Effector CD4-positive, alpha-beta T cell (primary cell): ENCODE data around the gene PLA2G1B.
"Not testable (repeated sequence)": the region's sequence is repeated elsewhere in the genome, so short reads cannot be mapped to it uniquely, and the experiment has no call there.

Experiments
- DNase-seq: peaks from one replicate; pipeline ENCODE4 v3.0.0-alpha.2; 2020

Gene PLA2G1B

DNA sequence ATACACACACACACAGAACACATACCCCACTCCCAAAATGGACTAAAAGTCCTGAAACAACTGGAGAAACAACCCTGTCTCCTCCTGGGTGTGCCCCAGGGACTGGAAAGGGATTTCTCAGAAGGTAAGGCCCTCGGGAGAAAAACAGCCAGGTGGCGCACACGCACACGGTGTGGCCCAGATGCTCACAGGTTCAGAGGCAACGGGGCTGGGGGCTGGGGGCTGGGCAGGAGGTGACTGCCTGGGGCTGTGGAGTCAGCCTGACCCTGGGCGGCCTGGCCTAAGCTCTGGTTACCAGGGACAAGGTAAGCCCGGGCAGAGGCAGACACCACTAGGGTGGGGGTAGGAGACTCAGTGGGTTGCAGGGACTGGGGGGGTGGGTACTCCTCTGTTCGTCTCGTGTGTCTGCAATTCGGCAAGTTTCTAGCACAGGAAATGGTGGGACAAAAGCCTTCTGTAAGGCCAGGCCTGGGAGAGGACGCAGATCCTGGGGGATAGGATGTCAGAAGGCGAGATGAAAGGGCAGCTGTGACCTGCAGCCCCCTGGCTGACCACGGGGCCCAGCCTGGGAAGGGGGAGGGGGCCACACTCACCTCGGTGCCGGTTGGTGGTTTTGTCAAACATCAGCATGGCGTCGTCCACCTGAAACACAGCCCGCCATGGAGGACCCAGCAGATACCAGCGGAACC, 31.0 kb upstream of the PLA2G1B start:
- DNase-seq: no peak

DNA sequence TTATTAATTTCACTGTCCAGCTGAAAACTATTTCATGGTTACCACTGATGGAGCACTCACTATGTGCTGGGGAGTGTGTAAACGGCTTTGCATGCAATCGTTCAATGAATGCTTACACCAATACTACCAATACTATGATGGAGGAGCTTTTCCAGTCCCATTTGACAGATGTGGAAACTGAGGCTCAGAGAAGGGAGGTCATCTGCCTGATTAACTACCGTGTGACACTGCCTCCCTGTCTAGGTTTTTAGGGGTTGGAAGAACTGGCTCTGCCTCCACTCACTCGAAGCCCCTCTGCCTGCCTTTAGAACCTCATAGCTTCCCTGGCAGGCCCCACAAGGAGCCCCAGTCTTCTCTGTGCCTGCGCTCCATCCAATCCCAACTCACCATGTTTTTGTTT, 29.5 kb upstream of the PLA2G1B start:
- DNase-seq: no peak

DNA sequence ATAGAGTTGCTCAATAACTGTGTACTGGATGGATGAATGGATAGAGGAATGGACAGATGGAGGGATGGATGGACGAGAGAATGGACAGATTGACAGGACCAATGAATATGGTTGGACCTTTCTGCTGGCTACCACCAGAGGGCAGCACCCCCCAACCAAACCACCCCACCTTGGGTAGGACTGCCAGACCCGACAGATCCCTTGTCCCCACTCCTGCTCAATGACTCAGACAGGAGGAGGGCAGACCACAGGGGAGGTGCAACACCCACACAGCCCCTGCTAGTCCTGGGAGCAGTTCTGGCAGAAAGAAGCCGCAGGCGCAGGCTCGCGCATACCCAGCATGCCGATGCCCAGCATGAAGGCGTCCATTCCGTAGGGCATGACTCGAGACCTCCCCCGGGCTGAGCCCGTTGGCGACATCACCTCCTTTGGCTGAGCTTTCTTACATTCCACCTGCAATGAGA, 29.0 kb upstream of the PLA2G1B start:
- peak; percentile 63 for DNase-seq

DNA sequence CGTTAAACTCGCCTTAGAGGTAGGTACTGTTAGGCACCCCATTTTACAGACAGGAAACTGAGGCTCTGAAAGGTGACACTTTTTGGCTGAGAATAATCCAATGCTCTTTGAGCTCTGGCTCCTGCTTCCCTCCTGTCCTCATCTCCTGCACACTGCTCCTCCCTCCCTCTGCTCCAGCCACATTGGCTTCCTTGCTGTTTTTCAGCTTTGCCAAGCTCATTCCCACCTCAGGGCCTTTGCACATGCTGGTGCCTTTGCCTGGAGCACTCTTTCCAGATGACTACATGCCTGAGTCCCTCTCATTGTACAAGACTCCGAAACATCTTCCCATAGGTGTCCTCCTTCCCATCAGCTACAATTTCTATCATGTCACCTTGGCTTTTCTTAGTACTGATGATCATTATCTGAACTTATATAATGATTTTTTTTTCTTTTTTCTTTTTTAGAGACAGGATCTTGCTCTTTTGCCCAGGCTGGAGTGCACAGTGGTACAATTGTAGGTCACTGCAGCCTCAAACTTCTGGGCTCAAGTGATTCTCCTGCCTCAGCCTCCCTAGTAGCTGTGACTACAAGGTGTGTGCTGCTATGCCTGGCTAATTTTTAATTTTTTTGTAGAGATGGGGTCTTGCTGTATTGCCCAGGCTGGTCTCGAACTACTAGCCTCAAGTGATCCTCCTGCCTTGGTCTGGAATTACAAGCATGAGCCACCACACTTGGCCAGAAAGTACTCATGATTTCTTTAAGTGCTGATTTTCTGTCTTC, 26.2 kb upstream of the PLA2G1B start:
- no peak for DNase-seq

DNA sequence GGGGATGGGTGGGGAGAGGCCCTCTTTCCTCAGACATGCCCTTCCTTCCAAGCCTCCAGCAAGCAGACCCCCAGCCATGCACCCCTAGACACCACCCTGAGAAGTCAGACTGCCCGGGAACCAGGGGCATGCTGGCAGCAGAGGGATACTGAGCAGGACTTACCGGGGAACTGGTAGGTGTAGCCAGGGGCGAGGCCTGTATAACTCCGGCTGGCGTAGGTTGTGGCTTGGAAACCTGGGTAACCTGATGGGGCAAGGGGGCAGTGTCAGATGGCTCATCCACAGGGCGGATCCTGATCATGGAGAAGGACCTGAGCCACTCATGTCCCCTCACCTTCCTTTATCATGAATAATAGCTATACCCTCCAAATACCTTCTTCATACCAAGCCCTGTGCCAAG, 25.6 kb upstream of the PLA2G1B start:
- DNase-seq: no peak

DNA sequence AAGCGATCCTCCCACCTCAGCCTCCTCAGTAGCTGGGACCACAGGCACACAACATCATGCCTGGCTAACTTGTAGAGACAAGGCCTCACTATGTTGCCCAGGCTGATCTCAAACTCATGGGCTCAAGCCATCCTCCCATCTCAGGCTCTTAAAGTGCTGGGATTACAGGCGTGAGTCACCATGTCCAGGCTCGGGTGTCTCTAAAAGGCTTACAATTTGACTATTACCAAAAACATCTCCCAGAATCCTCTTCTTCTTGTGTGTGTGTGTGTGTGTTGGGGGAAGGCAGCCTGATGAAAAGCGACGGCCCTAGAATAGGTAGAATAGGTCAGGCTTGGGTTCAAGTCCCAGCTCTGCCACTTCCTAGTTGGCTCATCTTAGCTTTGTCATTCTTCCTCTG, 24.5 kb upstream of the PLA2G1B start:
- DNase-seq: no peak

GRCh38 chr12:120350576-120351350, 23.2 kb upstream of the PLA2G1B start:
- DNase-seq: no peak

DNA sequence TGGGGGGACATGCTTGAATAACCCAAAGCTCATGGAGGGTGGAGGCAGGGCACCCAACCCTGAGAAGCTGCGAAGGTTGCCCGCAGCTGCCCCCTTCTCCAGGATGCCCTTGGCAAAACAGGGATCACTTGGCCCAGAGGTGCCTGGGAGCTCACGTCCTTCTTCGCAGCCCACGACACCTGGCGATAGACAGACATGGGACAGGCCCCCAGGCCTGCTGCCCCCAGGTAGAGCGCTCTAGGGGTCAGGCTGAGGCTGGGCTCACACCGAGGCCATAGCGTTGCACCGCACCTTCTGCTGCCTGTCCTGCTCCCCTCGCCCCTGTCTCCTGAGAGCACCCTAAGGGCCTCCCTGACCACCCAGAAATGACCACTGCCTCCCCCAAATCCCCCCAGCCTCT, 20.2 kb upstream of the PLA2G1B start:
- no peak for DNase-seq

GRCh38 chr12:120346681-120347080, 19.1 kb upstream of the PLA2G1B start:
- DNase-seq: no peak

- DNase-seq: no peak
Observed at GRCh38 chr12:120346031-120346430, 18.5 kb upstream of the PLA2G1B start.

- DNase-seq: no peak
Observed at GRCh38 chr12:120343692-120344091, 16.1 kb upstream of the PLA2G1B start.

- DNase-seq: no peak
Observed at GRCh38 chr12:120343039-120343537, 15.5 kb upstream of the PLA2G1B start.

GRCh38 chr12:120342175-120343038, 14.8 kb upstream of the PLA2G1B start:
- no peak for DNase-seq

GRCh38 chr12:120339256-120339655, 11.7 kb upstream of the PLA2G1B start:
- DNase-seq: no peak

GRCh38 chr12:120337730-120338129, 10.2 kb upstream of the PLA2G1B start:
- DNase-seq: no peak

GRCh38 chr12:120336392-120336791, 8.8 kb upstream of the PLA2G1B start:
- not testable (repeated sequence) for DNase-seq

DNA sequence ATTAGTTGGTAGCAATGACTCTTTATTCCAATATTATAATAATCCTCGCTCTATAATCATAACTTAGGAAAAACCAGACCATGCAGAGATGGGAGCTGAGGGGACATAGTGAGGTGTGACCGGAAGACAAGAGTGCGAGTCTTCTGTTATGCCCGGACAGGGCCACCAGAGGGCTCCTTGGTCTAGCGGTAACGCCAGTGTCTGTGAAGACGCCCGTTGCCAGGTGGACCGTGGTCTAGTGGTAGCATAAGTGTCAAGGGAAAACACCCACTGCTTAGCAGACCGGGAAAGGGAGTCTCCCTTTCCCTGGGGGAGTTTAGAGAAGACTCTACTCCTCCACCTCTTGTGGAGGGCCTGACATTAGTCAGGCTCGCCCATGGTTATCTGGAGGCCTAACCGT, 7.9 kb upstream of the PLA2G1B start:
- not testable (repeated sequence) for DNase-seq

DNA sequence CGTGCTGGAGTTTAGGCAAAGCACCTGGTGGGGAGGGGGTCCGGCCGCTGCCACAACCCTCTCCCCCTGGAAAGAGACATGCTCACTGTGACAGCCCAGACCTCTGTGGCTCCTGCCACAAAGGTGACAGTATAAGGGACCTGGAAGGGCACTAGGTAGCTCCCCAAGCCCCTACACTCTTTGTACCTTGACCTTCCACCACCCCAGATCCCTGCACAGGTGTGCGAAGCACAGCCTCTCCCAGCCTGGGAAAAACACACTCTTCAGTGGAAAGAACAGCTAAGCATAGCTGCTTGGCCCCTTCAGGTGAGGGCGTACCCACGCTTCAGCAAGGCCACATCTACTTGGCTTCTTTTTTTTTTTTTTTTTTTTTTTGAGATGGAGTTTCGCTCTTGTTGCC, 4.9 kb upstream of the PLA2G1B start:
- no peak for DNase-seq

- no peak for DNase-seq
Observed at GRCh38 chr12:120332041-120332440, 4.5 kb upstream of the PLA2G1B start.

GRCh38 chr12:120331390-120331789, 3.8 kb upstream of the PLA2G1B start:
- DNase-seq: no peak

GRCh38 chr12:120328228-120328627, 649 bp upstream of the PLA2G1B start:
- no peak for DNase-seq

DNA sequence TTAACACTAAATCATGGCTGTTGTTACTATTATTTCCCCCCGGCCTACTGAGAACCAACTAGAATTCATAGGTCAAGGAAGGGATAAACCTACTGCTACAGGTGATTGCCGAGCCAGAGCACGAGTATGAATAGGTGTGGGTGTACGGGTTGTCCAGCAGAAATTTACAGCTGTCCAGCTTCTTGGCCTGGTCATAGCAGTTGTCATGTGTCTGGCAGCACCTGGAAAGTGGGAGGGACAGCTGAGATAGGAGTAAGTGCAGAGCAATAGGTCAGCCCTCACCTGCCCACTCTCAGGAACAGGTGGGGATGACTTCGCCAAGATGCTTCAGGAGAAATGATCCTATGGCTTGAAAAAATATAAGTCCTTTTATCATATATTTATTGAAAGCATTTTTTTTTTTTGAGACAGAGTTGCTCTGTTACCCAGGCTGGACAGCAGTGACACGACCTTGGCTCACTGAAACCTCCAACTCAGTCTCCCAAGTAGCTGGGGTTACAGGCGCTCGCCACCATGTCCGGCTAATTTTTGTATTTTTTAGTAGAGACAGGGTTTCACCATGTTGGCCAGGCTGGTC, 2.6 kb downstream of the PLA2G1B start:
- no peak for DNase-seq
